ENCODE results near the gene RNF213.
"Not testable (repeated sequence)": the region's sequence is repeated elsewhere in the genome, so short reads cannot be mapped to it uniquely, and the experiment has no call there.

Gene RNF213

GRCh38 chr17:80394629-80395216 lies 134.1 kb downstream of the RNF213 start:
- no peak for DNase-seq (ENCODE audit: extremely low spot score)
- POLR2A ChIA-PET = no interaction called here
- TF ChIP-seq CTCF (IDR thresholded peaks at IDR 0.05; ENCODE audit: control extremely low read depth, extremely low read depth, low read depth, missing control alignments) = no peak
- CTCF ChIA-PET = interaction anchor here (1.5 kb wide), 1 partner anchor 10 kb away, joined by 5 read pairs; no protein-coding TSS in a partner anchor

- POLR2A ChIA-PET = no interaction called here
- CTCF ChIA-PET = interaction anchor here (1.5 kb wide), 1 partner anchor 11 kb away, joined by 5 read pairs; no protein-coding TSS in a partner anchor
- no peak for TF ChIP-seq CTCF (IDR thresholded peaks at IDR 0.05; ENCODE audit: control extremely low read depth, extremely low read depth, low read depth, missing control alignments)
- no peak for DNase-seq (ENCODE audit: extremely low spot score)
Observed at GRCh38 chr17:80395402-80396151, 134.9 kb downstream of the RNF213 start.

GRCh38 chr17:80396157-80397033 lies 135.7 kb downstream of the RNF213 start:
- ChIA-PET CTCF (no interaction called here), POLR2A (no interaction called here)
- no peak for DNase-seq (ENCODE audit: extremely low spot score)
- no peak for TF ChIP-seq CTCF (IDR thresholded peaks at IDR 0.05; ENCODE audit: control extremely low read depth, extremely low read depth, low read depth, missing control alignments)

GRCh38 chr17:80397034-80397387 lies 136.4 kb downstream of the RNF213 start:
- CTCF ChIA-PET = no interaction called here
- no peak for DNase-seq (ENCODE audit: extremely low spot score)
- POLR2A ChIA-PET = no interaction called here
- TF ChIP-seq CTCF (IDR thresholded peaks at IDR 0.05; ENCODE audit: control extremely low read depth, extremely low read depth, low read depth, missing control alignments) = no peak

- no peak for TF ChIP-seq CTCF (IDR thresholded peaks at IDR 0.05; ENCODE audit: control extremely low read depth, extremely low read depth, low read depth, missing control alignments)
- DNase-seq (ENCODE audit: extremely low spot score) = no peak
- POLR2A ChIA-PET = no interaction called here
- CTCF ChIA-PET = no interaction called here
Observed at GRCh38 chr17:80397686-80398085, 137.0 kb downstream of the RNF213 start.

- POLR2A ChIA-PET; DNase-seq (ENCODE audit: extremely low spot score); CTCF ChIA-PET: not testable (repeated sequence)
Observed at GRCh38 chr17:80401086-80401485, 140.4 kb downstream of the RNF213 start.

- DNase-seq (ENCODE audit: extremely low spot score); CTCF ChIA-PET; POLR2A ChIA-PET: not testable (repeated sequence)
Observed at GRCh38 chr17:80402102-80402501, 141.4 kb downstream of the RNF213 start.

Measured in GM10248 (cell line).